A549 treated with AZD9567 at 1 μM for 4 hours (cell line): Measurements from ENCODE around the gene MFNG. TPM values are rescaled to one million over a fixed set of nuclear protein-coding genes. Genes with fewer than 3 reads are reported as not detected.

ENCODE experiments used
- total RNA-seq: library from RNA; stranded (reverse); fragments of 200-300 nt; extraction: Qiagen RNA extraction; gene quantifications from 5 replicates; pipeline ENCODE4 v1.2.3, GENCODE V29; 2022; ENCODE audit not compliant: insufficient read depth

Gene MFNG
- total RNA-seq, result 0.98 to 5.4 TPM (median 1.2 TPM) in 5 replicates

GRCh38 chr22:37486224-37486845 lies at the start of gene MFNG:
Gene MFNG, minus strand, starts transcription at chr22:37486384. Its CDS starts 207 bp downstream, at chr22:37486177.

GRCh38 chr22:37519268-37520195 lies 33.3 kb upstream of the MFNG start, which contains the start of gene CARD10:
Gene CARD10, minus strand, starts transcription at chr22:37519415. Its CDS starts 215 bp downstream, at chr22:37519200.

GRCh38 chr22:37427135-37427710 lies 59.0 kb downstream of the MFNG start, which contains the start of gene ELFN2:
Gene ELFN2, minus strand, starts transcription at chr22:37427479. Its CDS starts 51,945 bp downstream, at chr22:37375534.

Other genes with a start within 250 kb of the MFNG start
- gene RAC2, start 242.1 kb downstream of the MFNG start, total RNA-seq, result 0.05 to 0.15 TPM (median 0.13 TPM) in 3 of 5 replicates, not detected in the others
- gene CYTH4, start 203.9 kb downstream of the MFNG start, total RNA-seq, result 0.24 to 0.38 TPM (median 0.29 TPM) in 4 of 5 replicates, not detected in the other
- 3.0 to 5.1 TPM (median 4.7 TPM) in 5 replicates for gene ELFN2, start 58.9 kb downstream of the MFNG start, total RNA-seq
- 19.4 to 30.5 TPM (median 28.8 TPM) in 5 replicates for gene CARD10, start 33.0 kb upstream of the MFNG start, total RNA-seq
- gene CDC42EP1, start 74.1 kb upstream of the MFNG start, total RNA-seq, result 23.8 to 31.6 TPM (median 29.4 TPM) in 5 replicates
- gene LGALS2, start 93.7 kb upstream of the MFNG start, total RNA-seq, result 0.16 to 7.6 TPM (median 0.24 TPM) in 3 of 5 replicates, not detected in the others
- gene GGA1, start 122.5 kb upstream of the MFNG start, total RNA-seq, result 12.4 to 23.6 TPM (median 22.5 TPM) in 5 replicates
- 0.99 to 2.4 TPM (median 1.7 TPM) in 4 of 5 replicates, not detected in the other for gene SH3BP1, start 153.3 kb upstream of the MFNG start, total RNA-seq
- 18.0 to 23.4 TPM (median 19.4 TPM) in 5 replicates for gene PDXP, start 172.3 kb upstream of the MFNG start, total RNA-seq
- gene LGALS1, start 189.3 kb upstream of the MFNG start, total RNA-seq, result 1,142 to 1,386 TPM (median 1,326 TPM) in 5 replicates
- 23.6 to 28.0 TPM (median 25.5 TPM) in 5 replicates for gene NOL12, start 200.0 kb upstream of the MFNG start, total RNA-seq
- 23.6 to 36.5 TPM (median 31.7 TPM) in 5 replicates for gene TRIOBP, start 210.7 kb upstream of the MFNG start, total RNA-seq